HG03066 (cell line): ENCODE data around the gene SEC62.

ENCODE experiments used
- ATAC-seq: cut with Tn5 transposase; IDR thresholded peaks from one replicate; pipeline ENCODE4 v1.9.1; 2021; ENCODE audit warnings: low read depth; ENCODE audit not compliant: unreplicated experiment

Gene SEC62

GRCh38 chr3:169966951-169967915, 626 bp downstream of the SEC62 start:
- peak; percentile 27 for ATAC-seq

- ATAC-seq = no peak
Observed at GRCh38 chr3:169968224-169968885, 1.7 kb downstream of the SEC62 start.

GRCh38 chr3:169969174-169970095, 2.8 kb downstream of the SEC62 start:
- ATAC-seq = no peak

GRCh38 chr3:169970847-169971246, 4.2 kb downstream of the SEC62 start:
- no peak for ATAC-seq

GRCh38 chr3:169971522-169971921, 4.9 kb downstream of the SEC62 start:
- no peak for ATAC-seq

- ATAC-seq = no peak
Observed at GRCh38 chr3:169980055-169980454, 13.4 kb downstream of the SEC62 start.

GRCh38 chr3:169984292-169984691, 17.7 kb downstream of the SEC62 start:
- no peak for ATAC-seq

- no peak for ATAC-seq
Observed at GRCh38 chr3:169990431-169990830, 23.8 kb downstream of the SEC62 start.

GRCh38 chr3:169992156-169992555, 25.5 kb downstream of the SEC62 start:
- ATAC-seq = no peak

- no peak for ATAC-seq
Observed at GRCh38 chr3:169992781-169993180, 26.2 kb downstream of the SEC62 start.

- ATAC-seq = no peak
Observed at GRCh38 chr3:169993761-169994160, 27.2 kb downstream of the SEC62 start.

- no peak for ATAC-seq
Observed at GRCh38 chr3:169996063-169996462, 29.5 kb downstream of the SEC62 start.

GRCh38 chr3:169998668-169999131, 32.1 kb downstream of the SEC62 start:
- ATAC-seq = peak; percentile 6

GRCh38 chr3:169999433-169999832, 32.8 kb downstream of the SEC62 start:
- ATAC-seq = peak; percentile 90

GRCh38 chr3:170000051-170000450, 33.4 kb downstream of the SEC62 start:
- ATAC-seq = no peak

GRCh38 chr3:170002231-170002630, 35.6 kb downstream of the SEC62 start:
- no peak for ATAC-seq

GRCh38 chr3:170002879-170003278, 36.3 kb downstream of the SEC62 start:
- ATAC-seq = no peak

- no peak for ATAC-seq
Observed at GRCh38 chr3:170003881-170004356, 37.3 kb downstream of the SEC62 start.

GRCh38 chr3:170007031-170007663, 40.5 kb downstream of the SEC62 start:
- peak; percentile 88 for ATAC-seq

GRCh38 chr3:170010498-170010897, 43.9 kb downstream of the SEC62 start:
- ATAC-seq = no peak
